ENCODE measurements around the gene EIF2B2.

EIF2B2 gene

DNA sequence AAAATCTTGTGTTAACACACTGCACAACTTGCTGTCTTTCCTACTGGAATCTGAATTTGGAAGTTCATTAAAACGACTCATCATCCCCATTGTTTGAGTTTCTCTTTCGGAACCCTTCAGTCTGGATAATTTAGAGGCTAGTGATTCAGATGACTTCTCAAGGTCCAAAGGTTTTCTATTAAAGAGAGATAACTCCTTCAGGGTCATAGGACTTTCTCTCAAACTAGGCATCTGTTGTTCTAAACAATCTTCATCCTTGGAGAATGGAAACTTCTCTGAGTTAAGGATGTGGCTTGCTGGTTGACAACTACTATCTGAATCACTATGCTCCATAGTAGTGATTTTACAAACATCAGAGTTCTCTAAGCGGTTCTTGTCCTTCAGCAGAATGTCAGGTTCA lies 44.2 kb downstream of the EIF2B2 start:
- peak; percentile 14 for DNase-seq

DNA sequence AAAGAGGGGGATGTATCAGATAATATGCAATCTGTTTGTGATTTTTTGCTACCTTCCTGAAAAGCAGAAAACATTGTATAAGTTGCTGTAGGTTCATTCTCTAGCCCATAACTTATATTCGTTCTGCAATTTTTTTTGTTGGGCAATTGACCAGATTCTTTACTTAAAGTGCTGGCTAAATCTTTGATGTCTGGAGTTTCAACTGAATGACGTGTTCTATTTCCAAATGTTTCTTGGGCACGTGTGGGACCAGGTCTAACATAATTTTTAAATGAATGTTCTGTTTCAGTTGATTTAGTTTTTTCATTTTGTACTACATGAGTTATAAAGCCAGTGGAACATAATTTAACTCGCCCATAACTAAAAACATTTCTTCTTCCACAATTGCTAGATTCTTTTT lies 44.8 kb downstream of the EIF2B2 start:
- no peak for DNase-seq

DNA sequence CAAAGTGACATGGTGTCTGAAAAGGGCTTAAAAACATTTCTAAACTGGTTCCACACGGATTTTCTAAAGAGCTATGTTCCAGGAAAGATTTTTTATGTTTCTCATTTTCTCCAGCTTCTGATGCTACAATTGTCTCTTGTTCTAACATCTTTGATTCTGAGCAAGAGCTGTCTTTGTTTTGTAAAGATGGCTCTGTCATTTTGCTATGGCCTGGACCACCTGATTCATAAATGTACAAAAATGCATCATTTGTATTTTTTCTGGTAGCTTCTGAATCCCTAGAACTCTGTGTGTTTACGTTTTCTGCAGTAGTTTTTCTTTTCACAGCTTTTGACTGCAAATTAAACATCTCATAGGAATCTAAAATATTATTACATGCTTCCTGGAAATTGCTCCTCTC lies 45.4 kb downstream of the EIF2B2 start:
- DNase-seq = no peak

DNA sequence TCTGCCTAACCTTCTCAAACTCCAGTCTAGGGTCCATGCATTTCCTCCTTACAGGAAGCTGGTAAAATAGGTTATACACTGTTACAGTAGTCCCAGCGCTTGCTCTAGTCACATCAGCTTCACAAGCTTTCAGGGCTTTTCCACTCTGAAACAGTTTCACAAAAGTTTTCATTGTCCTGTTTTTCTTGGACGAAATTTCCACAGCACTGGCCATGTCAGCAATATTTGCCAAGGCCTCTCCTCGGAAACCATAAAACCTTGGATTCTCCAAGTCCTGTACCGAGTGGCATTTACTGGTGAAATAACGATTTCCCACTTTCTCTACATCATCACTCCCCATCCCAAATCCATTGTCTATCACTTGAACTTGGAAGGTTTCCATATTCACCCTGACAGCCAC lies 46.4 kb downstream of the EIF2B2 start:
- no peak for DNase-seq

DNA sequence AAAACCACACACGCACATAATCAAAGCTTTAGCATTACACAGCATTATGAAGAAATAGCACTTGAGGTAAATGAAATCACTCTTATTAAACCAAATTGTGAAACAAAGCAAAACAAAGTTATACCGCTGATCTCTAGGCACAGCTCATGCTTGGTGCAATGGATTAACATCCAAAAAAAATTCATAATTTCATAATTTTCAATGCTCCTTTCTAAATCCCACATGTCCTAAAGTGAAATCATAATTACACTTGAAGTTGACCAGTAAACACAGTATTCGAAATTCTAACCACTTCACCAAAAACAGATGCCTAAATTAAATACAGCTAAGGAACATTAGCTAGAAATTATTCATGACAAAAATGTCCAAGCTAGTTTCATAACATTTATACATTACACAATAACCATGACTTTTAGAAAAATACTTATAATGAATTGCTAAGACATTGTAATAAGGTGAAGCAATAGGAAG lies 47.0 kb downstream of the EIF2B2 start:
- DNase-seq = no peak

DNA sequence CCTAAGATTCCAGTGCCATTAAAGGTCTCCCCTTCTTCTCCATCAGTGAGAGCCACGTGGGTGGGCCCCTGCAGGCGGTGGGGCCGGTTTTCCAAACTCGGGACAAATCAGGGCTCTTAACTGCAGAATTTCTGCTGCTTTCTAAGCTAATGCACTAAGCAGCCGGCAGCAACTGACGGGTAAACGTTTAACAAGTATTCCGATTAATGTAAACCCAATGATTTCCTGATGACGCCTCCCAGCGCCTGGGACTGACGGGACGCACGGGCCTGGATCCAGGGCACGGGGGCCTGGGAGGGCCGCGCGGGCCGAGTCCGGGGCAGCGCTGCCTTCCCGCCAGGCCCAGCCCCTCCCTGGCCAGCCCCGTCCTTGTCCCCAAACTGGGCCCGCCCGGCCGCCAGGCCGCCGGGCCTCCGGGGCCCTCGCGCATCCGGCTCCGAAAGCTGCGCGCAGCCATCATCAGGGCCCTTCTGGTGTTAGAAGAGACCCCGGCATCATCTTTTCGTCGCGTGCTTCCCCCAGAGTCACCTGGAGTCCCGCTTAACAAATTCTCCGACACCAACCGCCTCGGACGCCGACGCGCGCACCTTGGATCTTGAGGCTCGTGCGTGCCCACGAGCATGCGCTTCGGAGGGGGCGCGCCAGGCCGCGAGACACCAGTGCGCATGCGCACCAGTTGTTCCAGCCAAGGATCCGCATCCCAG lies 48.3 kb downstream of the EIF2B2 start, which contains the start of gene MLH3:
MLH3 (minus strand) TSS at position 616 of the 704 bp plus-strand sequence. CDS start 1,812 bp downstream, outside the sequence.
- DNase-seq = peak; percentile 66

DNA sequence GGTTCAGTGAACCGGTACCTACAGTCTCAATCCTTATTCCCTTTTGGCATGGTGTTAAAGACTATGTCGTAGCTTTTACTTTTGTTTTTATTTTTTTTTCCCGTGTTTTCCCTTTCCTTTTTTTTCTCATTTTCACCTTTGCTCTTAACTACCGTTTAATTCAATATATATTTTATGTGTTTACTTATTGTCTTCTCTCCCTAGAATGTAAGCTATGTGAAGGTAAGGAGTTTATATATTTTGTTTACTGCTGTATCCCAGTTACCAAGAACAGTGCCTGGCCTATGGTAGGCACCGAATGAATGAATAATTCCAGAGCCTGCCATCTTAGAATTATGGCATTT lies 48.8 kb downstream of the EIF2B2 start:
- no peak for DNase-seq

DNA sequence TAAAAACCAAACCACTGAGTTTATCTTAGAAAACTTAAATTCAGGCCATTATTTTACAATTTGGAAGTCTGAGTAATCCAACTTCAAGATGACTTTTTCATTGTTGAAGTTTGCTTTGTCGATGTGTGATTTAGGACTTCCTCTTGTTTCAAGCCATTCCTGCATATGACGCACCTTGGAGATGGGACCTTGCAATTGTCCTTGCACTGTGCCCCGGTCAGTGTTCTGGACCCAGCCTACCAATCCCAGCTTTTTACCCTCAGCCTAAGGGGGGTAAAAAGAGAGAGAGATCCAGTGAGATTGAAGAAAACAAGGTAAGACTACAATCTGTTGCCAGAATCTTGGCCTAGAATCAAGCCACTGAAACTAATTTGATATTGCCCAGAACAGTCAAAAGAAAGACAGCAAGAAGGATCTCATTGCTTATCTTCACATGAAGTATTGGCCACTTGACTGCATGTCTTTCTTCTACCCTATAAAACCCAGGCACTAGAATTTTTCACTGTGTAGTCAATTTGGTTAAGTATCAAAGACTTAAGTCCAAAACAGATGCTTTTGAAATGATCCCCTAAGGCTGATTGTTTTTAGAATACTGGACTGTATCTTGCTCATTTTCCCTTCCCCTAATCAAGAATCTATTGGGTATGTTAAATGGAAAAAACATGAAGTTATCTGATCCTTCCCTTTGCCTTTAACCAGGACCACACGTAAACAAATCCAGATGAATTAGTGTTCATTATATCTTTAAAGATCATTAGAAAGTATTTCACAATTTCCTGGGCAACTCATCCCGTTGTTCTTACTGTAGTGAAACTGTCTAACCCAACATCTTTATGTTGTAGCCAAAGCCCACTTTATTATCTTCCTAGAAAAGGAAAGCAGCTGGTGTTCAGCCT lies 50.9 kb downstream of the EIF2B2 start:
- DNase-seq = no peak

DNA sequence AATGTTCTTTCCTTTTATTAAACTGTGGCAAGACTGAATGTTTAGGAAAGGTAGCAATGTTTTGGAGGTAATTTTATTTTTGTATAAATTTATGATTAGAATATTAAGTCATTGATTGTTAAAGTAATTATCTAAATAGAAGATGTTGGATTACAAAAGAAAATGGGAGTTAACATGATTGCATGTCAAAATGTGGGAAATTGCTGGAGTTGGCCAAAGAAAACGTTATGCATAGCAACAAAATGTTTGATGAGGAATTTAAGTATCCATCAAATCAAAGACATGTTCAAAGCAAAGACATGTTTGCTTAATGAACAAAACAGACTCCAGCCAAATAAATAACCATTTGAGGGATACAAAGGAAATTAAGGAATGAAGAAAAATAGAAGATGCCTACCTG lies 51.7 kb downstream of the EIF2B2 start:
- DNase-seq = no peak

DNA sequence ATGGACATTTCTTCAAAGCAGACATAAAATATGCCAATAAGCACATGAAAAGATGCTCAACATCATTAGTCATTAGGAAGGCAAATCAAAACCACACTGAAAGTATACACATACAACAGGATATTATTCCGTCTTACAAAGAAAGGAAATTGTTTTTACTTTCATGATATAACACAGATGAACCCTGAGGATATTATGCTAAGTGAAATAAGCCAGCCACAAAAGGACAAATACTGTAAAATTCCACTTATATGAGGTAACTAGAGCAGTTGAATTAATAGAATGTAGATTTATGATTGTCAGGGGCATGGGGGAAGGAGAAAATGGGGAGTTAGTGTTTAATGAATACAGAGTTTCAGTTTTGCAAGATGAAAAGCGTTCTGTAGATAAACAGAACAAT lies 56.9 kb downstream of the EIF2B2 start:
- peak; percentile 34 for DNase-seq

DNA sequence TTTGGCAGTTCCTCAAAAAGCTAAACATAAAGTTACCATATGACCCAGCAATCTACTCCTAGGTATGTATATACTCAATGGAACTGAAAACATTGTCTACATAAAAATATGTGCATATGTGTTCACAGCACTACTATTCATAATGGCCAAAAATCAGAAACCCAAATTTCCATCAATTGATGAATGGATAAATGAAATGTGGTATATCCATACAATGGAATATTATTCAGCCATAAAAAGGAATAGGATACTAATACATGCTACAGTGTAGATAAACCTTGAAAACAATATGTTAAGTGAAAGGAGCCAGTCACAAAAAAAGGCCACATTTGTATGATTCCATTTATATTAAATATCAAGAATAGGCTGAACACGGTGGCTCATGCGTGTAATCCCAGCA lies 57.7 kb downstream of the EIF2B2 start:
- no peak for DNase-seq

Data from kidney glomerular epithelial cell (primary cell).